ENCODE results near the gene MARF1. TPM values are rescaled to one million over a fixed set of nuclear protein-coding genes. Genes with fewer than 3 reads are reported as not detected.

Gene MARF1
- total RNA-seq, 1 experiment from 2014 or later, result 51.5 TPM

- ChIA-PET POLR2A (no interaction called here), CTCF (no interaction called here)
- no TSS peak for BruUV-seq (replicated peaks)
- no peaks in the 10 kb centered on the region for H3K4me1 ChIP-seq (ENCODE audit: control insufficient read depth, insufficient read depth, low read length)
- intact Hi-C loops (cut with micrococcal nuclease; ENCODE audit: unreplicated experiment) (no loop called here), in situ Hi-C loops (cut with HindIII; ENCODE audit: low pct_unique_long_range_greater_than_20kb, low sequenced_read_pairs) (no loop called here)
- TF ChIP-seq CTCF (IDR thresholded peaks at IDR 0.05), result no peak
- TF ChIP-seq SIN3A (IDR thresholded peaks at IDR 0.05; ENCODE audit: borderline replicate concordance, insufficient read depth, low read depth, low read length), result no peak
- TF ChIP-seq POLR2AphosphoS5 (IDR thresholded peaks at IDR 0.05; ENCODE audit: low read depth, low read length), result no peak
- no peak for TF ChIP-seq REST (IDR thresholded peaks at IDR 0.05; ENCODE audit: insufficient read depth in 1 of 2, low read depth in 2 of 2, low read length in 1 of 2)
- no peak for TF ChIP-seq TCF7L2 (IDR thresholded peaks at IDR 0.05; ENCODE audit: low read depth, low read length)
- ATAC-seq (no peak), DNase-seq (ENCODE audit: low read depth, low spot score) (no peak)
- no peaks in the 10 kb centered on the region for H3K36me3 ChIP-seq (ENCODE audit: control insufficient read depth, insufficient read depth, low read length)
- no peaks in the 10 kb centered on the region for H3K27me3 ChIP-seq (ENCODE audit: control insufficient read depth, insufficient read depth, low read length)
- H3K4me3 ChIP-seq (ENCODE audit: low read depth in 2 of 2, low read length in 2 of 2), result no peak overlapping the region
- H3K27ac ChIP-seq (ENCODE audit: low read length), result no peak overlapping the region
- no peaks in the 10 kb centered on the region for H3K9me3 ChIP-seq (ENCODE audit: control insufficient read depth, insufficient read depth, low read depth, low read length)
Measured at GRCh38 chr16:15576960-15577958, 65.7 kb downstream of the MARF1 start.

GRCh38 chr16:15575293-15576049 is 67.5 kb downstream of the MARF1 start:
- POLR2A ChIA-PET, result interaction anchor here (0.7 to 1.0 kb wide), 2 partner anchors 16 to 58 kb away, joined by 3 to 5 read pairs; no protein-coding TSS in a partner anchor
- Histone ChIP-seq H3K9me3 (ENCODE audit: control insufficient read depth, insufficient read depth, low read depth, low read length) (no peaks in the 10 kb centered on the region), H3K36me3 (ENCODE audit: control insufficient read depth, insufficient read depth, low read length) (no peaks in the 10 kb centered on the region), H3K27ac (ENCODE audit: low read length) (no peak overlapping the region), H3K4me3 (ENCODE audit: low read depth in 2 of 2, low read length in 2 of 2) (no peak overlapping the region), H3K27me3 (ENCODE audit: control insufficient read depth, insufficient read depth, low read length) (no peaks in the 10 kb centered on the region), H3K4me1 (ENCODE audit: control insufficient read depth, insufficient read depth, low read length) (no peaks in the 10 kb centered on the region)
- intact Hi-C loops (cut with micrococcal nuclease; ENCODE audit: unreplicated experiment), result no loop called here
- in situ Hi-C loops (cut with HindIII; ENCODE audit: low pct_unique_long_range_greater_than_20kb, low sequenced_read_pairs), result no loop called here
- TF ChIP-seq TCF7L2 (IDR thresholded peaks at IDR 0.05; ENCODE audit: low read depth, low read length), result no peak
- no peak for TF ChIP-seq SIN3A (IDR thresholded peaks at IDR 0.05; ENCODE audit: borderline replicate concordance, insufficient read depth, low read depth, low read length)
- no peak for TF ChIP-seq CTCF (IDR thresholded peaks at IDR 0.05)
- no peak for DNase-seq (ENCODE audit: low read depth, low spot score)
- BruUV-seq (replicated peaks), result TSS peak; percentile 41
- no peak for ATAC-seq
- CTCF ChIA-PET, result no interaction called here
